Panc1 (cell line): Measurements from ENCODE around the gene EFCAB8.

ENCODE experiments used
- CTCF ChIP-seq: fragments of 450-650 bp; IDR thresholded peaks from 2 replicates; pipeline ENCODE4 v1.5.1; 2017; ENCODE audit warnings: mild to moderate bottlenecking
- POLR2AphosphoS5 ChIP-seq: IDR thresholded peaks from 2 replicates; pipeline ENCODE4 v1.6.1; 2012; ENCODE audit warnings: mild to moderate bottlenecking, low read depth, low read length, moderate library complexity
- REST ChIP-seq, 2 experiments: IDR thresholded peaks; 2 replicates each; pipeline ENCODE4 v1.6.1; 2011 to 2012; ENCODE audit warnings: low read depth in 2 of 2, control low read depth in 1 of 2, low read length in 1 of 2, mild to moderate bottlenecking in 1 of 2, moderate library complexity in 1 of 2; ENCODE audit not compliant: insufficient read depth in 1 of 2
- SIN3A ChIP-seq: IDR thresholded peaks from 2 replicates; pipeline ENCODE4 v1.6.1; 2012; ENCODE audit warnings: low read depth, mild to moderate bottlenecking, low read length, moderate library complexity, borderline replicate concordance; ENCODE audit not compliant: insufficient read depth

GRCh38 chr20:33009214-33010132 is 150.8 kb downstream of the EFCAB8 start:
- no peak for TF ChIP-seq CTCF
- TF ChIP-seq REST (IDR thresholded peaks at IDR 0.05; ENCODE audit: insufficient read depth in 1 of 2, low read depth in 2 of 2, low read length in 1 of 2), result no peak
- no peak for TF ChIP-seq POLR2AphosphoS5
- no peak for TF ChIP-seq SIN3A
